GM12865 (cell line): ENCODE measurements around the gene SLC7A7.

Experiments used
- DNase-seq: peaks from one replicate; pipeline ENCODE4 v3.0.0; 2010; ENCODE audit warnings: low read depth
- H3K4me3 ChIP-seq: 2 replicates; pipeline ENCODE4 v1.5.1; 2011; ENCODE audit warnings: mild to moderate bottlenecking, low read depth, low read length, control low read depth
- CTCF ChIP-seq: IDR thresholded peaks from 2 replicates; pipeline ENCODE4 v1.5.1; 2011; ENCODE audit warnings: low read length, control low read depth, low read depth, inconsistent platforms; ENCODE audit not compliant: insufficient read depth; ENCODE audit errors: missing control alignments

SLC7A7 gene

GRCh38 chr14:22824711-22825359, 9.6 kb upstream of the SLC7A7 start:
- no peak overlapping the region for H3K4me3 ChIP-seq
- DNase-seq, result peak; percentile 41
- no peak for TF ChIP-seq CTCF

- peak; percentile 73 for TF ChIP-seq CTCF
- peak overlapping the region; percentile 62 for H3K4me3 ChIP-seq
- DNase-seq, result peak; percentile 83
These were observed 7.4 kb upstream of the SLC7A7 start for GRCh38 chr14:22822571-22823098.

GRCh38 chr14:22822016-22822570, 6.9 kb upstream of the SLC7A7 start:
- DNase-seq, result no peak
- H3K4me3 ChIP-seq, result peak overlapping the region; percentile 62
- TF ChIP-seq CTCF, result no peak

GRCh38 chr14:22821193-22822015, 6.2 kb upstream of the SLC7A7 start:
- no peak overlapping the region for H3K4me3 ChIP-seq
- no peak for TF ChIP-seq CTCF
- no peak for DNase-seq

- TF ChIP-seq CTCF, result no peak
- DNase-seq, result no peak
- no peak overlapping the region for H3K4me3 ChIP-seq
These were observed 5.5 kb upstream of the SLC7A7 start for GRCh38 chr14:22820731-22821130.

GRCh38 chr14:22819151-22819988, 4.1 kb upstream of the SLC7A7 start:
- TF ChIP-seq CTCF, result no peak
- H3K4me3 ChIP-seq, result peak overlapping the region; percentile 43
- peak; percentile 72 for DNase-seq
